ENCODE data around the gene PRKCSH. TPM values are rescaled to one million over a fixed set of nuclear protein-coding genes. Genes with fewer than 3 reads are reported as not detected.

PRKCSH gene
- total RNA-seq, 2 donors from 2014 or later: 78.0 to 82.8 TPM

DNA sequence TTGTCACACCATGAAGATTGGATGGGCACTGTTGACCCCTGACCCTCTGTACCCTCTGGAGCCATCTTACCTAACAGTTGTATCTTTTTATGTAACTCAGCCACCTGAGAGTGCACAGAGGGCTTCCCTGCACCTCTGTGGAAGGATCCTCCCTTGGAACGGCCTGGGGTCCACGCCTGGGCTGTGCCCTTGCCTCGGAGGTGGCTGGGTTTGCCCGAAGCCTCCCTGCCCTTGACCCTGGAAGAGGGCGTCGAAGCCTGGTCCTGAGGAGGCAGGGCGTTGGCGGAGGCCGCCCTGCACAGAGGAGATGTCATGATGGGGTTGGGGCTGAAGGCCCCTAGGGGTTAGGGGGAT lies 755 bp upstream of the PRKCSH start:
- Histone ChIP-seq H3K27ac (peak overlapping the region; percentile 60 to 63), H3K4me1 (peaks cover 0 to 18% of the 10 kb centered on the region in 2 donors), H3K36me3 (peaks cover 21% of the 10 kb centered on the region), H3K27me3 (no peaks in the 10 kb centered on the region), H3K9me3 (no peaks in the 10 kb centered on the region), H3K4me3 (peak overlapping the region; percentile 78 to 88)
- DNase-seq (ENCODE audit: low spot score): no peak
- TF ChIP-seq, protein P1, sequence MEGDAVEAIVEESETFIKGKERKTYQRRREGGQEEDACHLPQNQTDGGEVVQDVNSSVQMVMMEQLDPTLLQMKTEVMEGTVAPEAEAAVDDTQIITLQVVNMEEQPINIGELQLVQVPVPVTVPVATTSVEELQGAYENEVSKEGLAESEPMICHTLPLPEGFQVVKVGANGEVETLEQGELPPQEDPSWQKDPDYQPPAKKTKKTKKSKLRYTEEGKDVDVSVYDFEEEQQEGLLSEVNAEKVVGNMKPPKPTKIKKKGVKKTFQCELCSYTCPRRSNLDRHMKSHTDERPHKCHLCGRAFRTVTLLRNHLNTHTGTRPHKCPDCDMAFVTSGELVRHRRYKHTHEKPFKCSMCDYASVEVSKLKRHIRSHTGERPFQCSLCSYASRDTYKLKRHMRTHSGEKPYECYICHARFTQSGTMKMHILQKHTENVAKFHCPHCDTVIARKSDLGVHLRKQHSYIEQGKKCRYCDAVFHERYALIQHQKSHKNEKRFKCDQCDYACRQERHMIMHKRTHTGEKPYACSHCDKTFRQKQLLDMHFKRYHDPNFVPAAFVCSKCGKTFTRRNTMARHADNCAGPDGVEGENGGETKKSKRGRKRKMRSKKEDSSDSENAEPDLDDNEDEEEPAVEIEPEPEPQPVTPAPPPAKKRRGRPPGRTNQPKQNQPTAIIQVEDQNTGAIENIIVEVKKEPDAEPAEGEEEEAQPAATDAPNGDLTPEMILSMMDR (IDR thresholded peaks at IDR 0.05): no peak

DNA sequence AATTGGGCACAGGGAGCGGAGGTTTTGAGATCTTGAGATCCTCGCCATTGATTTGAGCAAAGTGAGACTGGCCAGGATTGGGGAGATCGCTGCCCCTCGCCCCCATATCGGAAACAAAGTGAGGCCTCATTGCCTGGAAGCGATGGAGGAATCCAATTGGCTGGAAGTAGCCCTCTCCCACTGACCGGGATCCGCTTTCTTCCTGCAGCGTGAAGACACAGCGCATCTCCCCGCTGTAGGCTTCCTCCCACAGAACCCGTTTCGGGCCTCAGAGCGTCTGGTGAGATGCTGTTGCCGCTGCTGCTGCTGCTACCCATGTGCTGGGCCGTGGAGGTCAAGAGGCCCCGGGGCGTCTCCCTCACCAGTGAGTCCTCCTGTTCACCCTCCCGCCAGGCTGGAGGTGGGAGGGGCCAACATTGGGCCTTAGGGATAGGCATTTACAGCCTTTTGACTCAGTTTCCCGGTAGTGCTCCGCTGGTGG lies 438 bp downstream of the PRKCSH start:
- Histone ChIP-seq H3K36me3 (peaks cover 27% of the 10 kb centered on the region), H3K4me3 (peak overlapping the region; percentile 78 to 88), H3K27me3 (no peaks in the 10 kb centered on the region), H3K27ac (peak overlapping the region; percentile 60 to 63), H3K4me1 (peaks cover 0 to 18% of the 10 kb centered on the region in 2 donors), H3K9me3 (no peaks in the 10 kb centered on the region)
- TF ChIP-seq, protein P1 (IDR thresholded peaks at IDR 0.05): no peak
- no peak for DNase-seq (ENCODE audit: low spot score)

GRCh38 chr19:11437955-11438354 lies 2.5 kb downstream of the PRKCSH start:
- Histone ChIP-seq H3K4me3 (no peak overlapping the region), H3K27me3 (no peaks in the 10 kb centered on the region), H3K36me3 (peaks cover 46% of the 10 kb centered on the region), H3K9me3 (no peaks in the 10 kb centered on the region), H3K27ac (no peak overlapping the region), H3K4me1 (peaks cover 0 to 18% of the 10 kb centered on the region in 2 donors)
- no peak for DNase-seq (ENCODE audit: low spot score)
- TF ChIP-seq, protein P1 (IDR thresholded peaks at IDR 0.05): no peak

- Histone ChIP-seq H3K4me3 (no peak overlapping the region), H3K27me3 (no peaks in the 10 kb centered on the region), H3K36me3 (peaks cover 89% of the 10 kb centered on the region), H3K27ac (no peak overlapping the region), H3K9me3 (no peaks in the 10 kb centered on the region), H3K4me1 (no peaks in the 10 kb centered on the region)
- no peak for DNase-seq (ENCODE audit: low spot score)
- TF ChIP-seq, protein P1 (IDR thresholded peaks at IDR 0.05): no peak
These were observed 8.6 kb downstream of the PRKCSH start for GRCh38 chr19:11444059-11444458.

DNA sequence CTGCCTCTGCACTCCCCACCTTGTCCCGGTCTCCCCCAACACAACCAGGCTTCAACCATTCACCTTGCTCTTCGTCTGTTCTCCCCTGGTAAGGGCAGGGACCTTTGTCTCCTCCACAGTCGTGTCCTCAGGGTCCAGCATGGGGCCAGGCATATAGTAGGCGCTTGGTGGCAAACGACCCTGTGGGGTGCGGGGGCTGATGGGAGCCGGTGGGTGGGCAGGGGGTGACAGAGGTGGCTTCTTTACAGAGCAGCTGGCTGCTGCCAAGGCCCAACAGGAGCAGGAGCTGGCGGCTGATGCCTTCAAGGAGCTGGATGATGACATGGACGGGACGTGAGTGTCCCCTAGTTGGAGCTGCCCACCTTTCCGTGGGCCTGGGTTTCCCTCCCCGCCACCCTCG lies 9.7 kb downstream of the PRKCSH start:
- DNase-seq (ENCODE audit: low spot score): no peak
- H3K27me3 ChIP-seq: no peaks in the 10 kb centered on the region
- H3K36me3 ChIP-seq: peaks cover 82% of the 10 kb centered on the region
- no peak overlapping the region for H3K4me3 ChIP-seq
- no peak overlapping the region for H3K27ac ChIP-seq
- TF ChIP-seq, protein P1 (IDR thresholded peaks at IDR 0.05): no peak
- no peaks in the 10 kb centered on the region for H3K4me1 ChIP-seq
- H3K9me3 ChIP-seq: no peaks in the 10 kb centered on the region

DNA sequence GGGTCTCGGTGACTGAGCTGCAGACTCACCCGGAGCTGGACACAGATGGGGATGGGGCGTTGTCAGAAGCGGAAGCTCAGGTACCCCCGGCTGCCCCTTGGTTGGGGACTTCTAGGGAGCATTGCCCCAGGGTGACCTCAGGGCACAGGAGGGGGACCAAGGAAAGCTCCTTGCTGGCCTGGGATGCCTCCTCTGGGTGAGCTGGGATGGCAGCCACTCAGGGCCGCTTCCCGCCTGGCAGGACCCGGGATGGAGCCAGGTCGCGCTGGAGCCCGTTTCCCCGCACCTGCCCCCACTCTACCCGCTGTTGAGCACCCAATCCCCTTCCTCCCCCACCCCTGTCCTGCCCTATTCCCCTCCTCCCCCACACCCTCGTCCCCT lies 10.8 kb downstream of the PRKCSH start:
- peaks cover 78% of the 10 kb centered on the region for H3K36me3 ChIP-seq
- H3K4me1 ChIP-seq: no peaks in the 10 kb centered on the region
- DNase-seq (ENCODE audit: low spot score): no peak
- H3K27me3 ChIP-seq: no peaks in the 10 kb centered on the region
- TF ChIP-seq, protein P1 (IDR thresholded peaks at IDR 0.05): no peak
- H3K9me3 ChIP-seq: no peaks in the 10 kb centered on the region
- H3K4me3 ChIP-seq: no peak overlapping the region
- H3K27ac ChIP-seq: no peak overlapping the region

All from right atrium auricular region (tissue), 2 donors.